IPS-20b (cell line): ENCODE measurements around the gene ANKRD7.

ENCODE experiments used
- H3K27ac ChIP-seq: one replicate; pipeline ENCODE4 v1.5.1; 2013; ENCODE audit warnings: low read length
- H3K27me3 ChIP-seq: 2 replicates; pipeline ENCODE4 v1.6.1; 2013; ENCODE audit warnings: mild to moderate bottlenecking, low read length, inconsistent platforms; ENCODE audit not compliant: insufficient read depth
- H3K36me3 ChIP-seq: 2 replicates; pipeline ENCODE4 v1.6.1; 2013; ENCODE audit warnings: low read depth, mild to moderate bottlenecking, inconsistent platforms, low read length, moderate library complexity; ENCODE audit not compliant: insufficient read depth
- H3K4me1 ChIP-seq: 2 replicates; pipeline ENCODE4 v1.6.1; 2013; ENCODE audit warnings: mild to moderate bottlenecking, control low read depth, inconsistent platforms, low read length, moderate library complexity; ENCODE audit not compliant: insufficient read depth
- H3K4me3 ChIP-seq: 2 replicates; pipeline ENCODE4 v1.5.1; 2013; ENCODE audit warnings: mild to moderate bottlenecking, low read length, inconsistent platforms
- H3K9ac ChIP-seq: 2 replicates; pipeline ENCODE4 v1.6.1; 2013; ENCODE audit warnings: low read depth, mild to moderate bottlenecking, inconsistent platforms, low read length, moderate library complexity
- H3K9me3 ChIP-seq: 2 replicates; pipeline ENCODE4 v1.6.1; 2013; ENCODE audit warnings: mild to moderate bottlenecking, low read depth, low read length, inconsistent platforms; ENCODE audit not compliant: insufficient read depth

The ANKRD7 gene

GRCh38 chr7:118289476-118289875, 65.0 kb downstream of the ANKRD7 start:
- no peaks in the 10 kb centered on the region for H3K27me3 ChIP-seq

More at GRCh38 chr7:118289476-118289875, 65.0 kb downstream of the ANKRD7 start:
- H3K4me3 ChIP-seq = no peak overlapping the region
- no peaks in the 10 kb centered on the region for H3K36me3 ChIP-seq
- no peaks in the 10 kb centered on the region for H3K4me1 ChIP-seq
- peaks cover 19% of the 10 kb centered on the region for H3K9me3 ChIP-seq
- H3K27ac ChIP-seq = no peak overlapping the region
- H3K9ac ChIP-seq = no peak overlapping the region
